GM12892 (cell line): ENCODE measurements around the gene SNX14.

ENCODE experiments used
- DNase-seq: peaks from one replicate; pipeline ENCODE4 v3.0.0; 2011; ENCODE audit not compliant: insufficient read length
- FAIRE-seq: peaks from 2 replicates; lab custom pipeline; 2011; peaks lifted over from hg19 to GRCh38; lab: Jason Lieb, UNC
- POLR2A ChIP-seq: IDR thresholded peaks from 2 replicates; pipeline ENCODE4 v1.6.1; 2011; ENCODE audit warnings: low read depth, low read length, control low read depth
- POLR2AphosphoS5 ChIP-seq: IDR thresholded peaks from 2 replicates; pipeline ENCODE4 v1.6.1; 2011; ENCODE audit warnings: low read depth, low read length, control low read depth
- TAF1 ChIP-seq: IDR thresholded peaks from 2 replicates; pipeline ENCODE4 v1.6.1; 2011; ENCODE audit warnings: low read depth, mild to moderate bottlenecking, control low read depth, low read length, borderline replicate concordance

SNX14 gene

DNA sequence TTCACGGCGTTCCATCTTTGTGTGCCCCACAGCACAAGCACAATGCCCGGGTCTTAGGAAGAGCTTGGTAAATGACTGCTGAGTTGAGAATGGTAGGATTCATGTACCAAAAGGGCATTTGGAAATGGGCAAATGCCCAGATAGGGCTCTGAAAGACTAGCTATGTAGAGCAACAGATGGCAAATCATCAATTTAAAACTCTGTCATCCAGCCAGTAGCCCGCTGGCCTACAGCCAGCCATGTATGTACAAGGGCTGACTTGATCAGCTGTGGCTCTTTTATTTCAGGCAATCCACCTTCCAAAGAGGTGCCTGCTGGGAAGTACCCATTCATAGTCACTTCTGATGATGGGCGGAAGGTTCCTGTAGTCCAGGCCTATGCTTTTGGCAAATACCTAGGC, 108.7 kb downstream of the SNX14 start:
- no peak for TF ChIP-seq POLR2A
- no peak for TF ChIP-seq POLR2AphosphoS5
- no peak for TF ChIP-seq TAF1
- no peak for DNase-seq
- FAIRE-seq = no peak

DNA sequence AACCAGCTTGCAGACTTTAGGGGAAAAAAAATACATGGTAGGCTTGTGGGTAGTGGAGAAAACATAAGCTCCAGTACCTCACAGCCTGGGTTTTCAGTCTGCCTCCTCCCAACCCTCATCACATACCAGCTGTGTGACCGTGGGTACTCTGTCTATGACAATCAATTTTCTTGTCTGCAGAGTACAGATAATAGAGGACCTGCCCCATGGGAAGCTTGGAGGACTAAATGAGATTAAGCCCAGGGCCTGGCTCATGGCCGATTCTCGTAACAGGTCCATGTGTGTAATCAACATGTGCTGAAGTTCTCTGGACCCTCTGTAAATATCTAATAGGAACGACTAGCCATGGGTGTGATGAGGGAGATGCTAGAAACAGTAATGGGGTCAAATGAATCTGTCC, 109.8 kb downstream of the SNX14 start:
- FAIRE-seq = no peak
- DNase-seq = no peak
- TF ChIP-seq TAF1 (no peak), POLR2AphosphoS5 (no peak), POLR2A (no peak)

DNA sequence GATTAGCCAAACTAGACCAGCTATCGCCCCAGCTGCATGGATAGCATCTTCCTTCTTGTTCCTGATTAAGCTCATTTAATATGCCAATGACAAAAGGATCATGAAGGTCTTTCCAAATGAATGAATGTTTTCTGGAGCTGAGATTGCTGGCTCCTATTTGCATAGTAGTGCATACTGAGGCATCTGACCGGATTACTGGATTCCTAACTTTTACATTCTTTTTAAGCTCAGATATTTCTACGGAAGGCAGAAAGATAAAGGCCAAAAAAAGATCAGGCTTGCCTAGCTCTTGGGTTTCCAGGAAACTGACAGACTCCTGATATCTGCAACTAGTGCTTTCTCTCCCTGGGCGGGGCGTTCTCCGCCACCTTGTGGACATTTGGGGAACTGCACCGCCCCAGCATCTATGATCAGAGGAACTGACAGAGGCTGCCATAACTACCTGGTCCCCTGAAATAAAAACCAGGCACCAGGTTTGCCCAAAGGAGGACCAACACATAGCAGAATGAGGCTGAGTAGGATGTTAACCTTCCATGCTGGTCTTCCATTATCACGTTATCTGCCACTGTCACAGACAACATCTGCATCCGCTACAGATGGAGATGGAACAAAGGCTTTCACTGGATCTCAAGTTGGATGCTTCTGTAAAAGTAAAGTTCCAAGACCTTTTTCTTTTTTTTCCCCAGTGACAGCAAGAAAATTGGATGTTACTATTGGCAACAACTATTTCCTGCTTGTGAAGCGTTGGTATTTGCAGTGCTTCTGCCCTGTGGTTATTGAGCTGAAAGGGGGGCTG, 110.6 kb downstream of the SNX14 start:
- FAIRE-seq (peak; percentile 76), DNase-seq (no peak)

DNA sequence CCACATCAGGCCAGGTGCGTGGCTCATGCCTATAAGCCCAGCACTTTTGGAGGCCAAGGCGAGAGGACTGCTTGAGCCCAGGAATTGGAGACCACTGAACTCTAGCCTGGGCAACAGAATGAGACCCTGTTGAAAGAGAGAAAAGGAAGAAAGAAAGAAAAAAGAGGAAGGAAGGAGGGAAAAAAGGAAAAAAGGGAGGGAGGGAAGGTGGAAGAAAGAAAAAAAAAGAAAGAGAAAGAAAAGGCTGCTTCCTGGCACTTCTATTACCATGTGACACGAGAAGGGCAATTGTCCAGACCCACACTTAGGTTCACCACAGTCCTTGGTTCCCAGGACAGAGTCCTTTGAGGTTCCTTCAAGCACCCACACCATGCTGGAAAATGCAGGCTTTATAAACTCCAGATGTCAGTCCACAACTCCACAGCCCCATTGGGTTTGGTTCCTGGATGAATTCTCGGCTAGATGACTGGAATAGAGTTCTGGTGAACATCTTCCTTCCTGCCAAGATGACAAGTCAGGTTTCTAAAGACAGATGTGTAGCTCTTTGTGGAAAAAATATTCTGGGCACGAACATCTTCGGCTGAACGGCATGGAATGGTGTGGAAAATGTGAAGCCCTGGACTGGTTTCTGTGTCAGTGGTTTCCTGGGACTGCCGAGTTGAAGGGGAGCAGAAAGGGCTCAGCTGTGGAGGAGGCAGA, 111.3 kb downstream of the SNX14 start:
- TF ChIP-seq POLR2AphosphoS5 (no peak), POLR2A (no peak), TAF1 (no peak)
- FAIRE-seq = no peak
- no peak for DNase-seq

More for the DNA sequence above, 110.6 kb downstream of the SNX14 start:
- TF ChIP-seq POLR2AphosphoS5 = no peak
- TF ChIP-seq TAF1 = no peak
- TF ChIP-seq POLR2A = no peak

DNA sequence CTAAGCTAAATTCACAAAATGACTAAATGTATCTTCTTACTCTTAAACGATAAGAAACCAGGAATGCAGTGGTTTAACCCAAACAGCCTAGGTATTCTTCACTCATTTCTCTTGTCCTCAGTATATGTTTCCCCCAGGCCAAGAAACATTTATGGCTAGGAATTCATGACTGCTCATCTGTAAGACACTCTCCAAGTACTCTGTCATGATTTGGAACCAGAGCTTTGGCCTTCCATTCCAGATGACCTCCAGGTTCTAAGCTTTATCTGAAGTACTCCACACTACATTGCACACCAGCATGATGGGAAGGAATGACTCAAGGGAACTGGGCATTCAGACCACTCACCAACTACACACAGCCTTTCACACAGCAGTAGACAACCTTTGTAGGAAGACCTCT, 114.5 kb downstream of the SNX14 start:
- DNase-seq (no peak), FAIRE-seq (no peak)
- TF ChIP-seq POLR2A (no peak), TAF1 (no peak), POLR2AphosphoS5 (no peak)

DNA sequence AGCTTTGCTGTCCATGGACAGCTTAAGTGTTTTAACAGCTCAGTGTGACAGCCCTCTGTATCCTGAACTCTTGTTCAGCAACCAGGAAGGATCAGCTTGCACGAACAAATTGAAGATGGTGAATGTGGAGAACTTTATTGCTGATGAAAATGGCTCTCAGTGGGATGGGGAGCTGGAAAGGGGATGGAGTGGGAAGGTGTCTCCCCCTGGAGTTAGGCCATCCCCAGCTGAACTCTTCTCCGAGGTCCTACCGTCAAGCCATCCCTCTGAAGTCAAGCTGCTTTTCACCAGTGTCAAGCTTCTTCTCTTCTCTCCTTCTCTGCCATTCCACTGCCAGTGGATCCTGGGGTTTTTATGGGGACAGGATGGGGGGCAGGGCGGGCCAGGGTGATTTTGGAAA, 117.1 kb downstream of the SNX14 start:
- TF ChIP-seq POLR2AphosphoS5 = no peak
- TF ChIP-seq TAF1 = no peak
- TF ChIP-seq POLR2A = no peak

DNA sequence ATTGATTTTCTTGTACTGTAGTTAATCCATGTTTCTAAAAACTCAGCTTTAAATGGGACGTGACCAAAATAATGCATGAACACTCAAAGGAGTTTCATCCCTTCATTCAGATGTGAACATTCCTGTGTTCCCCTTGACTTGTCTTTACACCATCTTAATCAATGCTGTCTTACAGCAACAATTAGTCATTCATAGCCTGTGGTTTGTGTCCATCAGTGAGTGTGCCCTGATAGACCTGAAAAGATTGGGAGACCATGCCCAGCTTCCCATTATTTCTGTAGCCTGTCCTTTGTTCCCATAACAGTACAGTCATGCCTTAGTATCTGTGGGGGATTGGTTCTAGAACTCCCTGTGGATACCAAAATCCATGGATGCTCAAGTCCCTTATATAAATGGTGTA, 119.9 kb downstream of the SNX14 start:
- no peak for FAIRE-seq
- TF ChIP-seq TAF1 (no peak), POLR2A (no peak), POLR2AphosphoS5 (no peak)
- no peak for DNase-seq

More for the DNA sequence above, 117.1 kb downstream of the SNX14 start:
- FAIRE-seq (no peak), DNase-seq (no peak)

DNA sequence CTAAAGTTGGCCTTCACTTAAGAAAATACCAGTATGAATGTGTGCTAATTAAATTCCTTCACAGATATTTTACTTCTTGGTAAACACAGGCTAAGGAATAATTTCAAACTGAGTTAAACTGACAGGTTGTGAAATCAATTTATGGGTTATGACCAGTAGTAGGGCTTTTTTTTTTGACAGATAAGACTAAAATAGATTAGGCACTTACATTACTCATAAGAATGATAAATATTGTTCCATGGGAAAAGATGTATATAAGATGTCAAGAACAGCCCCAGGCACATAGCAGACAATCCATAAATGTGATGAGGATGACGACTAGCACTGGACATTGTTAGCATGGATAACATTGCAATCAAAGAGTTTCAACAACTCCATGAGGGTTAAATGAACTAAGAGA, 120.9 kb downstream of the SNX14 start:
- TF ChIP-seq TAF1 (no peak), POLR2AphosphoS5 (no peak), POLR2A (no peak)
- no peak for DNase-seq
- peak; percentile 40 for FAIRE-seq

DNA sequence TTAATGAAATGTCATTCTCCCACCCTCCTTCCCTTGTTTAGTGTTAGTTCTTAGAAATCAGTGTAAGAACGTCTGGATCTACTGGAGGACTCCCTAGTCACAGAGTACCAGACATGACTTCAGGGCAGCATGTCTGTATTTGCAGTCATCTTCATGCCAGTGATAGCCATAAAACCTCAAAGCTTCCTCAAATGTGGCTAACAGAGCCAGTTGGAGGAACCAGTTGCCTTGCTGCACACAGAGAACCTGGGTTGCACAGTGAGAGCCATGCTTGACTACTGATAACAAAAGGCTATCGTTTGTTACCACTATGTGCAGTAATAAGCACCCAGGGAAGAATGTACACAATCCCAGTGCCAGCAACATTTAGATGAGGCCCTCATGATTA, 123.6 kb downstream of the SNX14 start:
- DNase-seq = no peak

DNA sequence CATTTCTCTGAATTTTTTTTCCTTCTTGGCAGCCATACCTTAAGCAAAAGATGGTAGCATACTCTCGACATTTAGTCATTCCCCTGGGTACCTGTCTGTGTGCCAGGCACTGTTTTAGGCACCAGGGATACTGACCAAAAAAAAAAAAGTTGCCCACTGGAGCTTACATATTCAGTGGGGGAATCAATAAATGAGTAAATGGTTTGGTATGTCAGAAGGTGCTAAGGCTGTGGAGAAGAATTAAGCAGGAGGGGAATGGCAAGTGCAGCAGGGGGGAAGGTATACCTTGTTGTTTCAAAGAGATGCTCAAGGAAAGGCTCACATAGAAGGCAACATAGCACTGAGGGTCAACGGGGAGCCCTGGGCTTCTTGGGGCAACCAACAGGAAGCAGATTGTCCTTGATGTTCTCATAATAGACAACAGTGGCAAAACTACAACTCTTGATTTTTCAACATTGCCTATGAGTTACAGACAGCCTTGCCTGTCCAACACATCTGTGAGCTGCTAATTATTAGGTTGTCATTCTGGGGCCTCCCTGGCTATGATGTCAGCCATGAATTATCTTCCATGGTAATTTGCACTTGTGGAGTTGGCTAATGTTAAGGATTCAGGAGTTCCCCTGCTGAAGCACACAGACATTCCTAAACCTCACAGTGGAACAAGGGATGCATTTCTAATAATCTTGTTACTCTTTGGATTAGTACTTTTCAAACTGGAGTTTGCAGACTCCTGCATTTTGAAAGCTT, 124.2 kb downstream of the SNX14 start:
- no peak for DNase-seq
- no peak for FAIRE-seq
- TF ChIP-seq TAF1 = no peak
- TF ChIP-seq POLR2A = no peak
- TF ChIP-seq POLR2AphosphoS5 = no peak

More for the DNA sequence above, 123.6 kb downstream of the SNX14 start:
- TF ChIP-seq TAF1 (no peak), POLR2A (no peak), POLR2AphosphoS5 (no peak)
- FAIRE-seq = no peak

DNA sequence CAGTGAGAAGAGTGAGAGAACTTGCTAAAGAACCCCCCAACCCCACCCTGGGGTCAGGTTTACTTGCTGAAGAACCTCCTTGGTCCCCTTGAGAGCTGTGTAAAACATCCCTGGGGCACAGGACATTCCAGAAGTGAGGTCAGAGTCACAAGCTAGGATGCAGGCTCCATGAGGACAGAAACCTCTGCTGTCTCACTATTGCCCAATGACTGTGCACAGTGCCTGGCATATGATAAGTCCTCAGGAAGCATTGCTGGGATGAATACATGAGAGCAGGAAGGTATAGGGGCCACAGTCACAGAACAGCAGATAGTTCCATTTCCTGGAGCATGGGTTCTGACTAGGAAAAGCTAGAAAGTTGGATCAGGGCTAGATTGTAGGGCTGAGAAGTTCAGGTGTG, 125.3 kb downstream of the SNX14 start:
- TF ChIP-seq TAF1 = no peak
- no peak for TF ChIP-seq POLR2A
- FAIRE-seq (no peak), DNase-seq (no peak)

DNA sequence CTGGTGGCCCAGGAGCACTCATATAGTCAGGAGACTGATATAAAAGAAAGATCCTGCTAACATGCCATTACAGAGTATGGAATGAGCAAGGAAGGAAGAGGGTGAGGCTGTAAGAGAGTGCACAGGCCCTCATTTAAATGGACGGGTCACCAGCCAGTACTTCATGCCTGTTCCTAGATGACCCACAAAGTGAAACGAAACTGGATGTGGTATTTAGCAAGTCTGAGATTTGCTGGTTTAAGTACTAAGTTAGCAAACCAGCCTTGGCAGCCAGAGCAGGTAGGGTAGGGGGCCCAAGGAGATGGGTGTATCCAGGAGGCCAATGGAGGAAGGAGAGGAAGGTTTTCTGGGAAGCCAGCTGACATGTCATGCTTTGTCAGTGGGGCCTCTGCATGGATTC, 127.9 kb downstream of the SNX14 start:
- DNase-seq = no peak
- no peak for FAIRE-seq

More for the DNA sequence above, 127.9 kb downstream of the SNX14 start:
- TF ChIP-seq POLR2AphosphoS5 = no peak
- TF ChIP-seq TAF1 = no peak
- TF ChIP-seq POLR2A = no peak
